HFF-Myc (cell line): ENCODE data around the gene ZCCHC14.

Experiments used
- DNase-seq: peaks from one replicate; pipeline ENCODE4 v3.0.0-alpha.2; 2011; ENCODE audit warnings: low read depth; ENCODE audit errors: extremely low read depth
- H3K4me3 ChIP-seq: replicated peaks from 2 replicates; pipeline ENCODE4 v1.5.1; 2011; ENCODE audit warnings: low read depth, mild to moderate bottlenecking, control low read depth, low read length
- CTCF ChIP-seq: IDR thresholded peaks from 2 replicates; pipeline ENCODE4 v1.5.1; 2012; ENCODE audit warnings: mild to moderate bottlenecking, low read depth, low read length, control low read depth; ENCODE audit errors: missing control alignments

The ZCCHC14 gene

GRCh38 chr16:87454391-87454790, 38.4 kb downstream of the ZCCHC14 start:
- no peak overlapping the region for H3K4me3 ChIP-seq
- no peak for TF ChIP-seq CTCF
- DNase-seq, result no peak

GRCh38 chr16:87453326-87453725, 39.5 kb downstream of the ZCCHC14 start:
- DNase-seq, result no peak
- TF ChIP-seq CTCF, result no peak
- no peak overlapping the region for H3K4me3 ChIP-seq

GRCh38 chr16:87451563-87452210, 41.1 kb downstream of the ZCCHC14 start:
- DNase-seq, result no peak
- TF ChIP-seq CTCF, result no peak
- H3K4me3 ChIP-seq, result no peak overlapping the region

DNA sequence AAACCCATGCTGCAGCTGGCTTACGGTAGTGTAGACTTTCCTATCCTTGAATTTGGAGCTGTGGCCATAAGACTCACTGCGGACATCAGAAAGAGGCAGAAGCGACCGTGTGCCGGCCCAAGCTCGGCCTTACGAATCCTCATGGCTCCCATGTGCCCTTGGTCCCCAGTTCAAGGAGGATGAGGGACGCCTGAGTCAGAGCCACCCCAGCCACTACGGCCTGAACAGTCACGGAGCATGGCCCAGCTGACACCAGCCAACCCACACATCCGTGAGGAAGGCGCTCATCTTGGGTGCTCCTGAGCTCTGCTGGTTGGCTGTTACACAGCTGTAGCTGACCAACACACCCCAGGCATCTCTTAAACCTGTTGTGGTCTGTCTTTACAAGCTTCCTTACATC, 44.0 kb downstream of the ZCCHC14 start:
- no peak for TF ChIP-seq CTCF
- no peak for DNase-seq
- H3K4me3 ChIP-seq, result no peak overlapping the region

- no peak overlapping the region for H3K4me3 ChIP-seq
- DNase-seq, result no peak
- TF ChIP-seq CTCF, result no peak
These were observed 45.5 kb downstream of the ZCCHC14 start for GRCh38 chr16:87447323-87447722.

DNA sequence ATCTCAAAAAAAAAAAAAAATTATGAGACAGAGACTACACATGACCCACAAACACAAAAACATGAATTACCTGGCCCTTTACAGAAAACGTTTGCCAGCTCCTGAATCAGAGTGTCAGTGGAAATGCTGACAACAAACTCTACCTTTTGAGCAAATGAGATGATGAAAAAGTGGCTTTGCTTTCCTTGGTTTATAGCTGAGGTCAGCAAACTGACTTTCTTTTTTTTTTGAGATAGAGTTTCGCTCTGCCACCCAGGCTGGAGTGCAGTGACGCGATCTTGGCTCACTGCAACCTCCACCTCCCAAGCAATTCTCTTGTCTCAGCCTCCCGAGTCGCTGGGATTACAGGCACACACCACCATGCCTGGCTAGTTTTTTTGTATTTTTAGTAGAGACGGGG, 46.3 kb downstream of the ZCCHC14 start:
- no peak overlapping the region for H3K4me3 ChIP-seq
- TF ChIP-seq CTCF, result no peak
- DNase-seq, result no peak

GRCh38 chr16:87445486-87445885, 47.3 kb downstream of the ZCCHC14 start:
- TF ChIP-seq CTCF, result no peak
- peak; percentile 87 for DNase-seq
- no peak overlapping the region for H3K4me3 ChIP-seq
